Tibial nerve (tissue), 4 donors: ENCODE results near the gene SFMBT2. TPM values are rescaled to one million over a fixed set of nuclear protein-coding genes. Genes with fewer than 3 reads are reported as not detected.

ENCODE experiments used
- DNase-seq, 2 donors: peaks; one replicate each; pipeline ENCODE4 v3.0.0-alpha.2; 2019; ENCODE audit warnings: low spot score in 2 of 2
- H3K27ac ChIP-seq, 4 donors: fragments of 200-600 bp; sonication (generic) in 3 of 4; one replicate each; pipeline ENCODE4 v1.5.1; 2017 to 2019; ENCODE audit warnings: mild to moderate bottlenecking in 1 of 4
- H3K27me3 ChIP-seq, 2 donors: fragments of 200-600 bp; sonication (generic) in 1 of 2; one replicate each; pipeline versions ENCODE4 v1.5.1 to v1.6.0; 2017 to 2019
- H3K36me3 ChIP-seq, 3 donors: fragments of 200-600 bp; sonication (generic); one replicate each; pipeline ENCODE4 v1.5.1; 2018 to 2019
- H3K4me1 ChIP-seq, 4 donors: fragments of 200-600 bp; sonication (generic) in 3 of 4; one replicate each; pipeline ENCODE4 v1.5.1; 2017 to 2019
- H3K4me3 ChIP-seq, 4 donors: fragments of 200-600 bp; sonication (generic) in 3 of 4; one replicate each; pipeline ENCODE4 v1.5.1; 2017 to 2019; ENCODE audit warnings: mild to moderate bottlenecking in 1 of 4, moderate library complexity in 1 of 4
- H3K9me3 ChIP-seq, 4 donors: fragments of 200-600 bp; sonication (generic) in 3 of 4; one replicate each; pipeline ENCODE4 v1.5.1; 2017 to 2019
- EP300 ChIP-seq, 2 donors: sonication (generic); formaldehyde crosslinking; IDR thresholded peaks; one replicate each; pipeline ENCODE4 v1.6.1; 2017; ENCODE audit warnings: antibody characterized with exemption in 2 of 2, mild to moderate bottlenecking in 1 of 2
- POLR2A ChIP-seq, 2 donors: fragments of 450-650 bp; IDR thresholded peaks; one replicate each; pipeline ENCODE4 v1.6.1; 2017; ENCODE audit warnings: antibody characterized with exemption in 2 of 2, mild to moderate bottlenecking in 2 of 2, moderate library complexity in 2 of 2
- WGBS, 2 donors: methylation state at CpG; one replicate each; pipeline ENCODE4 v1.1.5; 2018; 5-methylcytosine and 5-hydroxymethylcytosine counted together
- total RNA-seq, 4 donors: library from RNA; depleted of rRNA; stranded (reverse); fragments of >200 nt; gene quantifications; one replicate each; pipeline ENCODE4 v1.1.0, GENCODE V29; 2016
- TF ChIP-seq, protein P1 (sequence below), 5 experiments: fragments of 200-600 bp in 3 of 5; fragments of 450-650 bp in 2 of 5; sonication (generic) in 3 of 5; IDR thresholded peaks; one replicate each; pipeline ENCODE4 v1.5.1; 2016 to 2019; ENCODE audit warnings: antibody characterized with exemption in 5 of 5, mild to moderate bottlenecking in 3 of 5, moderate library complexity in 2 of 5

The SFMBT2 gene
- total RNA-seq, 4 donors from 2014 or later, result 10.2 to 24.0 (median 15.4) TPM

- H3K9me3 ChIP-seq, result no peaks in the 10 kb centered on the region
- no peak overlapping the region for H3K4me3 ChIP-seq
- H3K27me3 ChIP-seq, result no peaks in the 10 kb centered on the region
- peaks cover 0 to 29% (median 0%) of the 10 kb centered on the region in 3 donors for H3K36me3 ChIP-seq
- H3K4me1 ChIP-seq, result no peaks in the 10 kb centered on the region
- DNase-seq, result no peak
- TF ChIP-seq, protein P1, sequence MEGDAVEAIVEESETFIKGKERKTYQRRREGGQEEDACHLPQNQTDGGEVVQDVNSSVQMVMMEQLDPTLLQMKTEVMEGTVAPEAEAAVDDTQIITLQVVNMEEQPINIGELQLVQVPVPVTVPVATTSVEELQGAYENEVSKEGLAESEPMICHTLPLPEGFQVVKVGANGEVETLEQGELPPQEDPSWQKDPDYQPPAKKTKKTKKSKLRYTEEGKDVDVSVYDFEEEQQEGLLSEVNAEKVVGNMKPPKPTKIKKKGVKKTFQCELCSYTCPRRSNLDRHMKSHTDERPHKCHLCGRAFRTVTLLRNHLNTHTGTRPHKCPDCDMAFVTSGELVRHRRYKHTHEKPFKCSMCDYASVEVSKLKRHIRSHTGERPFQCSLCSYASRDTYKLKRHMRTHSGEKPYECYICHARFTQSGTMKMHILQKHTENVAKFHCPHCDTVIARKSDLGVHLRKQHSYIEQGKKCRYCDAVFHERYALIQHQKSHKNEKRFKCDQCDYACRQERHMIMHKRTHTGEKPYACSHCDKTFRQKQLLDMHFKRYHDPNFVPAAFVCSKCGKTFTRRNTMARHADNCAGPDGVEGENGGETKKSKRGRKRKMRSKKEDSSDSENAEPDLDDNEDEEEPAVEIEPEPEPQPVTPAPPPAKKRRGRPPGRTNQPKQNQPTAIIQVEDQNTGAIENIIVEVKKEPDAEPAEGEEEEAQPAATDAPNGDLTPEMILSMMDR (IDR thresholded peaks at IDR 0.05), result no peak
- TF ChIP-seq POLR2A (IDR thresholded peaks at IDR 0.05) (no peak), EP300 (IDR thresholded peaks at IDR 0.05) (no peak)
- H3K27ac ChIP-seq, result no peak overlapping the region
- WGBS, 2 donors, result 87 to 91% methylated on average over 8 of the region's 8 CpGs
Measured at GRCh38 chr10:7378602-7379403, 32.0 kb downstream of the SFMBT2 start.

- WGBS, 2 donors, result 87 to 94% methylated on average over 7 of the region's 7 CpGs
- no peak overlapping the region for H3K27ac ChIP-seq
- DNase-seq, result no peak
- H3K4me1 ChIP-seq, result no peaks in the 10 kb centered on the region
- H3K9me3 ChIP-seq, result no peaks in the 10 kb centered on the region
- no peak for TF ChIP-seq EP300 (IDR thresholded peaks at IDR 0.05)
- TF ChIP-seq, protein P1 (IDR thresholded peaks at IDR 0.05), result no peak
- TF ChIP-seq POLR2A (IDR thresholded peaks at IDR 0.05), result no peak
- H3K4me3 ChIP-seq, result no peak overlapping the region
- peaks cover 0 to 40% (median 0%) of the 10 kb centered on the region in 3 donors for H3K36me3 ChIP-seq
- H3K27me3 ChIP-seq, result no peaks in the 10 kb centered on the region
Measured at GRCh38 chr10:7377614-7378248, 33.1 kb downstream of the SFMBT2 start.

DNA sequence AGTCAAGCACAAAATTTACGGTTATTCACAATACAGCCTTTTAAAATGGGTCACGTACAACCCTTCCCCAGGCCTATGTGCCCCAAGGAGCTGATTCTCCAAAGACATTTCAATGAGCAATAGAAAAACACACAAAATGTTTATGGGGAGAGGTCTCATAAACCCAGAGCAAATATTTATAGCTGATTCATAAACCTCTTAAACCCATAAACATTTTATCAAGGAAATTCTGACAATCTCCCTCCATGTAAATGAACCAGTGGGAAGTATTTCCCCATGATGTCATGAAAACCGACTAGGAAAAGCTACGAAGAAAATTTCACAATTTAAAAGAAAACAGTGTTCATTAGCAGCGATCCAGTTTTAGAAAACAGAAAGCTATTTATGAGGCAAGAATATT, 36.0 kb downstream of the SFMBT2 start:
- DNase-seq, result no peak
- H3K9me3 ChIP-seq, result no peaks in the 10 kb centered on the region
- no peak overlapping the region for H3K4me3 ChIP-seq
- no peak overlapping the region for H3K27ac ChIP-seq
- H3K4me1 ChIP-seq, result no peaks in the 10 kb centered on the region
- H3K36me3 ChIP-seq, result peaks cover 0 to 49% (median 0%) of the 10 kb centered on the region in 3 donors
- H3K27me3 ChIP-seq, result no peaks in the 10 kb centered on the region
- TF ChIP-seq EP300 (IDR thresholded peaks at IDR 0.05), result no peak
- WGBS, 2 donors, result 52 to 54% methylated on average over 5 of the region's 5 CpGs

- H3K36me3 ChIP-seq, result peaks cover 0 to 59% (median 4%) of the 10 kb centered on the region in 3 donors
- WGBS, 2 donors, result 90 to 97% methylated on average over 6 of the region's 6 CpGs
- TF ChIP-seq EP300 (IDR thresholded peaks at IDR 0.05) (no peak), POLR2A (IDR thresholded peaks at IDR 0.05) (no peak)
- TF ChIP-seq, protein P1 (IDR thresholded peaks at IDR 0.05), result no peak
- H3K4me3 ChIP-seq, result no peak overlapping the region
- H3K27ac ChIP-seq, result no peak overlapping the region
- H3K9me3 ChIP-seq, result no peaks in the 10 kb centered on the region
- H3K4me1 ChIP-seq, result no peaks in the 10 kb centered on the region
- H3K27me3 ChIP-seq, result no peaks in the 10 kb centered on the region
- DNase-seq, result no peak
Measured at GRCh38 chr10:7373039-7373438, 37.8 kb downstream of the SFMBT2 start.

DNA sequence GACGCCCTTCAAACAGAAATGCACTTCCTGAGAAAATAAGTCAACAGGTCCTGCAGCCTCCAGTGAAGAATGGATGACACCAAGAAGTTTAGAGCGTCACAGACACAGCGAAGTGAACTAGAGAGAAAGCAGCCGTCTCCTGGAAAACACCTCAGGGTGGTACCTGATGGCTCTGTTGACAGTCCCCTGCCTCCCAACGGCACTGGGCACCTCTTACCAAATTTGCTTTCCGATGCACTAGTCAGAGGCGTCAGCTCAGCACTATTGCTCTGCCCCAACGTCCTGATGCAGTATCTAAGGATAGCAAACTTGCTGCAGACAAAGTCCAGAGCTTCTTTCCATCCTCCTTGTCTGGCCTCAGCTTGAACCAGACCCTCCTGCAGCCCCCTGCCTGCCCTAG, 38.3 kb downstream of the SFMBT2 start:
- H3K4me3 ChIP-seq, result no peak overlapping the region
- TF ChIP-seq EP300 (IDR thresholded peaks at IDR 0.05), result no peak
- no peak for TF ChIP-seq POLR2A (IDR thresholded peaks at IDR 0.05)
- TF ChIP-seq, protein P1 (IDR thresholded peaks at IDR 0.05), result no peak
- 94 to 97% methylated on average over 8 of the region's 8 CpGs for WGBS, 2 donors
- H3K36me3 ChIP-seq, result peaks cover 3 to 59% (median 4%) of the 10 kb centered on the region in 3 donors
- no peak overlapping the region for H3K27ac ChIP-seq
- no peak for DNase-seq
- no peaks in the 10 kb centered on the region for H3K9me3 ChIP-seq
- no peaks in the 10 kb centered on the region for H3K27me3 ChIP-seq
- no peaks in the 10 kb centered on the region for H3K4me1 ChIP-seq
